Keratinocyte (primary cell): ENCODE measurements around the gene REX1BD. TPM values are rescaled to one million over a fixed set of nuclear protein-coding genes. Genes with fewer than 3 reads are reported as not detected.

Experiments used
- DNase-seq: peaks from one replicate; pipeline ENCODE4 v3.0.0-alpha.2; 2011; ENCODE audit warnings: low read depth, missing footprints, low spot score
- FAIRE-seq: peaks from 2 replicates; lab custom pipeline; 2011; peaks lifted over from hg19 to GRCh38; lab: Jason Lieb, UNC
- H2AFZ ChIP-seq: 2 replicates; pipeline ENCODE4 v1.6.0; 2012; ENCODE audit warnings: low read length, control low read depth, inconsistent platforms; ENCODE audit not compliant: control insufficient read depth
- H3K27ac ChIP-seq: 2 replicates; pipeline ENCODE4 v1.5.1; 2011; ENCODE audit warnings: low read length; ENCODE audit not compliant: control insufficient read depth, insufficient read depth
- H3K27me3 ChIP-seq: 3 replicates; pipeline ENCODE4 v1.6.0; 2011; ENCODE audit warnings: low read length; ENCODE audit not compliant: control insufficient read depth, insufficient read depth; ENCODE audit errors: extremely low read depth
- H3K36me3 ChIP-seq, 2 experiments: 2 replicates in 1 of 2; 3 replicates in 1 of 2; pipeline ENCODE4 v1.5.1; 2011; ENCODE audit warnings: low read length in 2 of 2, mild to moderate bottlenecking in 1 of 2; ENCODE audit not compliant: control insufficient read depth in 2 of 2, insufficient read depth in 2 of 2; ENCODE audit errors: extremely low read depth in 1 of 2
- H3K4me1 ChIP-seq: 3 replicates; pipeline ENCODE4 v1.5.1; 2011; ENCODE audit warnings: low read length; ENCODE audit not compliant: control insufficient read depth, insufficient read depth; ENCODE audit errors: extremely low read depth
- H3K4me2 ChIP-seq: 3 replicates; pipeline ENCODE4 v1.6.0; 2011; ENCODE audit warnings: low read depth, low read length; ENCODE audit not compliant: control insufficient read depth, insufficient read depth; ENCODE audit errors: extremely low read depth
- H3K4me3 ChIP-seq, 3 experiments: fragments of 200-600 bp in 1 of 3; sonication (generic) in 1 of 3; 2 replicates in 2 of 3; 3 replicates in 1 of 3; pipeline ENCODE4 v1.5.1; 2011 to 2016; ENCODE audit warnings: low read length in 3 of 3, mild to moderate bottlenecking in 3 of 3, control low read depth in 2 of 3, inconsistent platforms in 1 of 3, low read depth in 1 of 3, mixed read lengths in 1 of 3, mixed run types in 1 of 3, moderate library complexity in 1 of 3; ENCODE audit not compliant: control insufficient read depth in 2 of 3, insufficient read depth in 2 of 3; ENCODE audit errors: extremely low read depth in 1 of 3
- H3K79me2 ChIP-seq: 2 replicates; pipeline ENCODE4 v1.6.0; 2012; ENCODE audit warnings: low read length; ENCODE audit not compliant: control insufficient read depth, insufficient read depth
- H3K9ac ChIP-seq: 3 replicates; pipeline ENCODE4 v1.6.0; 2011; ENCODE audit warnings: low read length; ENCODE audit not compliant: control insufficient read depth, insufficient read depth; ENCODE audit errors: extremely low read depth
- H3K9me1 ChIP-seq: 3 replicates; pipeline ENCODE4 v1.6.0; 2011; ENCODE audit warnings: low read length; ENCODE audit not compliant: control insufficient read depth, insufficient read depth; ENCODE audit errors: extremely low read depth
- H3K9me3 ChIP-seq: 2 replicates; pipeline ENCODE4 v1.5.1; 2012; ENCODE audit warnings: low read depth, low read length; ENCODE audit not compliant: control insufficient read depth
- H4K20me1 ChIP-seq: 3 replicates; pipeline ENCODE4 v1.6.0; 2011; ENCODE audit warnings: low read length; ENCODE audit not compliant: control insufficient read depth, insufficient read depth; ENCODE audit errors: extremely low read depth
- CTCF ChIP-seq, 3 experiments: IDR thresholded peaks in 1 of 3; conservative IDR thresholded peaks in 1 of 3; optimal IDR thresholded peaks in 1 of 3; 2 replicates in 2 of 3; 3 replicates in 1 of 3; pipeline versions ENCODE3 to v1.5.1; 2011; ENCODE audit warnings: low read length in 3 of 3, mild to moderate bottlenecking in 3 of 3, moderate library complexity in 2 of 3, control low read depth in 1 of 3, inconsistent platforms in 1 of 3; ENCODE audit not compliant: insufficient read depth in 2 of 3; ENCODE audit errors: extremely low read depth in 1 of 3
- EZH2 ChIP-seq: IDR thresholded peaks from one replicate; pipeline ENCODE4 v1.6.1; 2012; ENCODE audit warnings: inconsistent platforms, mild to moderate bottlenecking, low read length, moderate library complexity
- dilution Hi-C: fragments of 300-500 bp; cut with MboI; formaldehyde crosslinking; loops from one replicate; pipeline ENCODE4 v1.7.0; 2020; ENCODE audit warnings: low sequenced_read_pairs; ENCODE audit not compliant: extremely low pct_ligation_motif_present
- polyA plus RNA-seq, 5 experiments: library from polyadenylated mRNA; depleted of rRNA in 3 of 5; stranded (reverse) in 3 of 5; stranded (forward) in 1 of 5; unstranded in 1 of 5; fragments of >200 nt; gene quantifications; 1 replicate in 1 of 5; 2 replicates in 3 of 5; 3 replicates in 1 of 5; pipeline versions ENCODE4 v1.2.1 to v1.2.3, GENCODE V29; 2011 to 2012; ENCODE audit warnings: missing spikeins in 2 of 5, low read depth in 1 of 5, low replicate concordance in 1 of 5

REX1BD gene
- polyA plus RNA-seq, 1 donor (not counting 4 experiments of a cell fraction or from before 2014, with no cell fraction given), result 31.9 TPM

- Histone ChIP-seq H3K9ac (no peak overlapping the region), H3K9me3 (no peaks in the 10 kb centered on the region), H3K4me2 (no peak overlapping the region), H3K36me3 (no peaks in the 10 kb centered on the region), H4K20me1 (no peaks in the 10 kb centered on the region), H3K27me3 (peaks cover 60% of the 10 kb centered on the region), H3K4me3 (no peak overlapping the region), H3K79me2 (no peaks in the 10 kb centered on the region), H3K27ac (no peak overlapping the region), H3K4me1 (no peaks in the 10 kb centered on the region), H2AFZ (no peak overlapping the region), H3K9me1 (no peaks in the 10 kb centered on the region)
- no peak for DNase-seq
- TF ChIP-seq EZH2 (no peak), CTCF (optimal IDR thresholded peaks at IDR 0.05 in 1 of 3, IDR thresholded peaks at IDR 0.05 in 1 of 3, conservative IDR thresholded peaks at IDR 0.05 in 1 of 3; ENCODE audit: extremely low read depth in 1 of 3, insufficient read depth in 2 of 3, low read length in 3 of 3) (no peak)
- dilution Hi-C loops, result no loop called here
- FAIRE-seq, result no peak
Observed at GRCh38 chr19:18613589-18614234, 25.1 kb downstream of the REX1BD start.

GRCh38 chr19:18616023-18616422 lies 27.4 kb downstream of the REX1BD start:
- no peak overlapping the region for H2AFZ ChIP-seq
- no peak overlapping the region for H3K27ac ChIP-seq
- no peaks in the 10 kb centered on the region for H3K79me2 ChIP-seq
- dilution Hi-C loops, result no loop called here
- H3K9ac ChIP-seq, result no peak overlapping the region
- no peaks in the 10 kb centered on the region for H3K9me3 ChIP-seq
- DNase-seq (no peak), FAIRE-seq (no peak)
- H3K27me3 ChIP-seq, result peaks cover 36% of the 10 kb centered on the region
- TF ChIP-seq CTCF (optimal IDR thresholded peaks at IDR 0.05 in 1 of 3, IDR thresholded peaks at IDR 0.05 in 1 of 3, conservative IDR thresholded peaks at IDR 0.05 in 1 of 3; ENCODE audit: extremely low read depth in 1 of 3, insufficient read depth in 2 of 3, low read length in 3 of 3), result no peak
- H3K36me3 ChIP-seq, result no peaks in the 10 kb centered on the region
- H3K9me1 ChIP-seq, result no peaks in the 10 kb centered on the region
- H3K4me1 ChIP-seq, result no peaks in the 10 kb centered on the region
- no peaks in the 10 kb centered on the region for H4K20me1 ChIP-seq
- H3K4me2 ChIP-seq, result no peak overlapping the region
- no peak overlapping the region for H3K4me3 ChIP-seq
